NCI-H2196 (cell line): ENCODE results near the gene IGSF9B.

Experiments used
- DNase-seq: peaks from one replicate; lab custom pipeline; 2025; ENCODE audit not compliant: unreplicated experiment; lab: John Stamatoyannopoulos, UW

The IGSF9B gene

GRCh38 chr11:133938166-133938565, 18.6 kb downstream of the IGSF9B start:
- no peak for DNase-seq

DNA sequence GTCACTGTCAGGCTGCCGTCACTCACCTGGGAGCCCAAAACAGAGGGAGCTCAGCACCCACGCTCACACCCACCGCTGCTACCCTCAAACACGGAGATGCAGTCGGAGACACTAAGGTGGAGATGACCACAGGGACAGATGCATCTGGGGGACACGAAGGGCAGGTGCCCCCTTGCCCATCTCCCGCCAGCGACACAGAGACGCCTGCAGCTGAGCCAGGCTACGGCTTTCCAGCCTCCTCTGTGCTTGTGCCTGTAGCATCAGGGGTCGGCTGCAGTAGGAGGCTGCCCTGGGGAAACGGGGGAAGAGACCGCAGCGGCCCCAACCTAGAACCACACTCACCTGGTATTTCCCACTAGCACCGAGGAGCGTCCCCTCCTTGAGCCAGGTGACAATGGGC, 19.3 kb downstream of the IGSF9B start:
- no peak for DNase-seq

DNA sequence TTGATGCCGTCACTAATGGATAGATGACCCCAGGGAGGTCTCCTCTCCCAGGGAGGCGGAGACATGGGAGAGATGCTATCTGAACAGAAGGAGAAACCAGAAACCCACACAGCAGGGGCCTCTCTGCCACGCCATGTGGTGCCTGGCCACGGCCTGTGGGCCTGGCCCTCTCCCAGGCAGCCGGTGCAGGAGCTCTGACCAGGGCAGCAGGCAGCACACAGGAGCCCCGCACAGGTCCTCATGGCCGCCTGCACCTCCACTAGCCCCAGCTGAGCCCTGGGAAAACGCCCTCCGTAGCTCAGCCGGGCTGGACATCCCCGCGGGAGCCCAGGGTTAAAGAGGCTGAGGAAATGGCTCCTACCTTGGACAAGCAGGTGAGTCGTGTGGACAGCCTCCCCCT, 19.8 kb downstream of the IGSF9B start:
- DNase-seq: no peak

DNA sequence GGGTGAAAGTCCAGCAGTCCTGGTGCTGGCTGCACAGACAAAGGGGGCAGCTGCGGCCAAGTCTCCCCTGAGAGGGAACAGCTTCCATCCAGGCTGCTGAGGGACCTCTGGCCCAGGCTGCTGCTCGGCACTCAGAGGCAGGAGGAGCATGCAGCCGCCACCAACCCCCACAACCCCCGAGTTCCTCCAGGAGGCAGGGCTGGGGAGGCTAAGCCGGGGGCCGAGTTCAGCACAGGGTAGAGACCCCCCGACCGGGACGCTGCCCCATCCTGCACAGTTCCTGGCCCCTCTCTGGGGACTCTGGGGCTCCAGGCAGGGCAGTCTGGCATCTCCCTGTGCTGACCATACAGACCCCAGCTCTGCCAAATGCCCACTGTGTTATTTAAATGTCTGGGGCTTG, 20.2 kb downstream of the IGSF9B start:
- DNase-seq: no peak

- DNase-seq: no peak
Measured at GRCh38 chr11:133936136-133936535, 20.6 kb downstream of the IGSF9B start.

DNA sequence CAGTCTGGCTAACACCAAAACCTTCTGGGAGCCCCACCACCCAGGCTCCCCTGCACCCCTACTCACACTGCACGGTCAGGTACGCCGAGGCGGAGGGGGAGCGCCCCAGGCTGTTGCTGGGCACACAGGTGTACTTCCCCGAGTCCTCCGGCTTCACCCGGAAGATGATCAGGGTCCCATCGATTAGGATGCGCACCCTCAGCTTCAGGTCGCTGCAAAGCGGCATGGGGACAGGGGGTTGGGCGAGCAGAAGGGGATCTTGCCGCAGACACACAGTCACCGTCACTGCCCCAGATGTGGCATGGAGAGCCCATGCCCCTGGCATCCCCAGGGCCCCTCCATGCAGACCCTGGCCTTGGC, 21.2 kb downstream of the IGSF9B start:
- no peak for DNase-seq

DNA sequence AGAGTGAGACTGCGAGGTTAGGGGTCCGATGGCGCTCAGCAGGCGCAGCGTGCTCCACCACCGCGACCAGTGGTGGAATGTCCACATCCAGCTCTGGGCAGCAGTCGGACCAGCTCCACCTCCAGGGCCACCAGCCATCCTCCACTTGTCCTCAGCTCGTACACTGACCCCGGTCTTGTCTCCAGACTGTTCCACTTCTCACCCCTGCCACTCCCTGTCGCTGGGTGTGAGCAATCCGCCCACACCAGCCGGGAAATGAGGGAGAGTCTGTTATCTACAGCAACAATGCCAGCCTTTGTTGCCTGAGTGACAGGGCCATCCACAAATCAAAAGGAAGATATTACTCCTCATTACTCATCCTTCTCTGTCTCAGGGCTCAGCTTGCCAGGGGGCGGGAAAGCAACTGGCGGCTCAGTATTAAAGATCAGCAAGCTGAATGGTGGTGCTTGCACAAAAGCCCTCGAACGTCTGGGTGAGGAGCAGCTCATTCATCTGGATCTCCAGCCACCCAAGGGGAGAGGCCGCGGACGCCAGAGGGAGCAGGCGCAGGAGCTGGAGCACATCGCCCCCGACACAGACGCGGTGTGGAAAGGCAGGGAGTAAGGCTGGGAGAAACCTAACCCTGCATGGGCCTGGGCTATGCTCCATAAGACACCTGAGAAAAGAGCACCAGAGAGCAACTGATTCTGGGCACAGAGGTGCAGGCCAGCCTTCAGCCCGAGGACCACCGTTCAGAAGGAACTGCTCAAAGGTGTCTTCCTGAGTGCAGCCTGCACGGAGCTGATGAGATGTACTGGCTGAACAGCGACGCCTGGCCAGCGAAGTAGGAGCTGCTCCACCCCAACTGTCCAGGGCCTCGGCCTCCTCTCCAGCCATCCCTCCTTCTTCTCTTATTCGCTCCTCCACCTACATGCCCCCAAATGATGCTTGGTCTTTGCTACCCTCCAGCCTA, 21.9 kb downstream of the IGSF9B start:
- DNase-seq: peak; percentile 46

- DNase-seq: no peak
Measured at GRCh38 chr11:133934096-133934495, 22.7 kb downstream of the IGSF9B start.

DNA sequence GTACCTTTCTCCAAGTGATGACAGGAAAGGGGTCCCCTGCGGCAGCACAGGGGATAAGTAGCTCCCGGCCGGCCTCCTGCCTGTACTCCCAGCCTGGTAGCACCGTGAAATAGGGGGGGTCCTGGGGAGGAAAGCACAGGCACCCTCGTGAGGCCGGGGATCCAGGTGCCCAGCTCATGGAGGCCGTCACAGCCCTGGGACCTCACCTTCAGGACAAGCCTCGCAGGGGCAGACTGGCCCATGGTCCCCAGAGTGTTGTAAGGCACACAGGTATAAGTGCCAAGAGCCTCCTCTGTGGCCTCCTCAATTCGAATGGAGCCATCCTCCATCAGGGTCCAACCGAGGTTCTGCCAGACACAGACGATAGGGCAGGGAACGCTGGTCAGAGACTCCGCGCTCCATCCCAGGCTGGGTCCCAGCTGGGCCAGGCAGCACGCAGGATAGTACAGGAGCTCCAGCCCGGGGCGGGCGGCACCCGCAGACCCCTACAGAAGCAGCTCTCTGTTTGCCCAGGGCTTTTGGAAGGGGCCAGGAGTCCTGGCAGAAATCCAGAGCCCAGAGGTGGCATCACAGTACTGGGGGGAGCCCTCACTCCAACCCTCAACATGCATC, 25.2 kb downstream of the IGSF9B start:
- no peak for DNase-seq

DNA sequence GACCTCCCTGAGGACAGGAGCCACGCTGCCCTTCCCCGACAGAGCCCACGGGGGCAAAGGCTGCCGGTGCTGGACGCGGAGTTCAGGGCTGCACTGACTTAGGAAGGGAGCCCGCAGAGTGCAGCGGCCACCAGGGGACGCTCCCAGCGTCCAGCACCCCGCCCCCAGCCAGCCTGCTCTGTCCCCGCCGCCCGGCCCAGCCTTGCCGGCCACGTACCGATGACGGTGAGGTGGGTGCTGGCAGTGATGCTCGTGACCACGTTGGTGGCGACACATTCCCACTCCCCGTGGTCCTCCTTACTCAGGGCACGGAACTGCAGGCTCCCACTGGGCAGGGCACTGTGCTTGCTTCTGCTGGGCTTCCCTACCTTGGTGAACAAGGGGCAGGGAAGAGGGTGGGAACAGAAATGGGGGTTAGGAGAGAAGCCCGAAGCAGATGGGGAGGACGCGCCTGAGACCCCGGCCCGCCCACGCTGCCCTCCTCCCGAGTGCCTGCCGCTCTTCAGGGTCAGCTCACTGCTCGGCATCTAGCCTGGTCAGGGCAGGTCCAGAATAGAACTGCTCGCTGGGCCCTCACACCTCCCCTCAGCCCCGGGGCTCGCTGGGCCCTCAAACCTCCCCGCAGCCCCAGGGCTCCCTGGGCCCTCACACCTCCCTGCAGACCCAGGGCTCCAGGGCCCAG, 25.9 kb downstream of the IGSF9B start:
- DNase-seq: no peak

GRCh38 chr11:133930053-133930766, 26.6 kb downstream of the IGSF9B start:
- no peak for DNase-seq

DNA sequence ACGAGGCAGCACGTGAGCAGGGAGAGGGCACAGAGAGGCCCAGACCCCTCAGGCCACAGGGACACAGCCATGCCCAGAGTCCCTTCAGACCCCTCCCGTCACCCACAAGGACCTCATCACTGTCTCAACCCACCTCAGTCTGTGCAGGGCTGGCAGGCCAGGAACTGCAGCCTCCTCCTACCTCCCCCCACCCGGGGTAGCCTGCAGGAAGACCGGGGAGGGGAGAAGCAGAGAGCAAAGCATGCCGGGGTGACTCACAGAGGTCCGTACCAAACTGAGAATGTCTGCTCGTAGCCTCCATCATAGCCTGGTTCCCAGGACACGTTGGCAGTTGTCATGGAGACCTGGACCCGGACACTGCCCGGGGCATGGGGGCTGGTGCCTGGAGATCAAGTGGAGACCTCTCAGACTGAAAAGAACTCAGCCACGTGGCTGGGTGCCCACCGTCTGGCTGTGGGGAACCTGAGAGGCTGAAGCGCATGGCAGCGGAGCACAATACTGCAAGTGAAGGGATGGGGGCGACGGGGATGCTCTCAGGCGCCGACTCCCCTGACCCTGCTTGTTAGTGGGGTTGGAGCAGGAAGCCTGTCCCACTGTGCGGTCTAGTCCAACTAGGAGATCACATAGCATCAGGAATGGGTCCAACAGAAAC, 27.2 kb downstream of the IGSF9B start:
- no peak for DNase-seq

GRCh38 chr11:133928628-133929059, 28.1 kb downstream of the IGSF9B start:
- DNase-seq: peak; percentile 51

DNA sequence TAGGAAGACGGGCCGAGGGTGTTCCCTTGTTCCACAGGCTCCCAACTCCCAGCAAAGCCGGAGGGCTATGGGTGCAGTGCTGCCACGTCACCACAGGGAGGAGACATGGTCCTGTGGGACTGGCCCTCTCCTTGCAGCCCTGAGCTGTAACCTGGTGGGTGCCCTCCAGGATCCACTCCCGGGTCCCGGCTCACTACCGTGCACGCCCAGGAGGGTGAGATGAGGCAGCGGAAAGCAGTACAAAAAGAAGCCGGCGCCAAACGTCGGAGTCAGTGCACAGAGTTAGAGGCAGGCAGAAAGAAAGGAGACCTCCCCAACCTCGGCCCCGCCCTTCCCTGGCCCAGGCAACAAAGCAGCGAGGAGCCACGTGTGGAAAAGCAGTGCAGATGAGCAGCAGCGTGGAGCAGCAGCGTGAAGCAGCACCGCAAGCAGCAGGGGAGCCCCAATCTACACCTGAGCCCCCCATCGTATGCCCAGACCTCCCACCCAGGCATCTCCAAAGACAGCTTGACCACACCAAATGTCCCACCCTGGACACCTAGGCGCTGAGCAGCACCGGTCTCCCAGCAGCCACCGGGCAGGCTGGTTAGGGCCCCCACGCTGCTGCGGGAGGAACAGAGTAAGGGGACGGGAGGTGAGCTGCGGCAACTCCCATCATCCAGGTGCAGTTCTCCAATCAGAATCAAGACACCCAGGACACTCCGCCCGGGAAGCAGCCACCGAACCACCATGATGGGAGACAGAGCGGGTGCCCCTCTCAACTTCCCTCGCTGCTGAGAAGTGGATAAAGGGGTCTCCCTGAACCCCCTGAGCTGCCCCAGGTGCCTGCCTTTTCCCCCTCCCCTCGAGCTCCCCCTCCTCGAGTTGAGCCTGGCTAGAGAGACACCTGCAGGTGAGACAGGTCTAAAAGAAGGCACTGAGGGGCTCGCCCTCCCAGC, 28.8 kb downstream of the IGSF9B start:
- DNase-seq: peak; percentile 89

- no peak for DNase-seq
Measured at GRCh38 chr11:133926466-133927246, 30.1 kb downstream of the IGSF9B start.

DNA sequence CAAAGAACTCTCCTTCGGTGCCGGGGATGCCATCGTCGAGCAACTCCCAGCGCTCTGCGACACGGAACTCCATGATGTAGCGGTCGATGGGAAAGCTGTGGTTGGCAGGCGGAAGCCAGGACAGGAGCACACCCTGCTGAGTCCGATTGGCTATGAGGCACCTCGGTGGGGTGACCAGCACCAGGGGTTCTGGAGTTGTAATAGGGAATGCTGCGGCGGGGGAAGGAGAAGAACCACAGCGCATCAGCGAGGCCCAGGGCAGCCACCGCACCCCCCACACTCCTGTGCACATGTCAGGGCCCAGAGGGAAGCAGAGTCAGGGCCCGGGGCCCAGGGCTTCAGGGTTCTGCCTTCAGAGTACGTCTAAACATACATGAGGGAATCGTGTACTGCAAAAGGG, 31.0 kb downstream of the IGSF9B start:
- DNase-seq: no peak

- no peak for DNase-seq
Measured at GRCh38 chr11:133924661-133925060, 32.1 kb downstream of the IGSF9B start.

GRCh38 chr11:133922078-133922870, 34.5 kb downstream of the IGSF9B start:
- DNase-seq: no peak
